Esophagus mucosa (tissue), 1 donor: ENCODE results near the gene RAB4B. TPM values are rescaled to one million over a fixed set of nuclear protein-coding genes. Genes with fewer than 3 reads are reported as not detected.
A peak's percentile ranks its signal among the peaks of the same experiment; 100 is the strongest.
"Not testable (repeated sequence)": the region's sequence is repeated elsewhere in the genome, so short reads cannot be mapped to it uniquely, and the experiment has no call there.

Experiments
- ATAC-seq: fragments of 200-7000 bp; cut with Tn5 transposase; one replicate; pipeline ENCODE4 v1.9.1; 2020
- total RNA-seq: library from RNA; stranded (reverse); gene quantifications from one replicate; pipeline ENCODE4 v1.2.4, GENCODE V29; 2023
- donor health status: DM: yes; HTN: yes; CAD: no.

RAB4B gene
- 17.8 TPM for total RNA-seq

- ATAC-seq: peak; percentile 96
These were observed at the start of gene RAB4B for GRCh38 chr19:40777937-40778705. Gene RAB4B (plus strand): TSS chr19:40778247. CDS start chr19:40778376, 129 bp downstream.

DNA sequence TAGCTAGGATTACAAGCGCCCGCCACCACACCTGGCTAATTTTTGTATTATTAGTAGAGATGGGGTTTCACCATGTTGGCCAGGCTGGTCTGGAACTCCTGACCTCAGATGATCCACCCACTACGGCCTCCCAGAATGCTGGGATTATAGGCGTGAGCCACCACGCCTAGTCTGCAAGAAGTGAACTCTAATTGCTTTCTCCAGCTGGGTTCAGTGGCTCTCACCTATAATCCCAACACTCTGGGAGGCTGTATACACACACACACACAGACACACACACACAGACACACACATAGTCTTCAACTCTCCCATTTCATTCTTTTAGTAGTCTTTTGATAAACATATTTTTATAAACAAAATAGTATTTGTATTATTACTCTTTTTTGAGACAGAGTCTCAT, 48.0 kb upstream of the RAB4B start:
- ATAC-seq: not testable (repeated sequence)

DNA sequence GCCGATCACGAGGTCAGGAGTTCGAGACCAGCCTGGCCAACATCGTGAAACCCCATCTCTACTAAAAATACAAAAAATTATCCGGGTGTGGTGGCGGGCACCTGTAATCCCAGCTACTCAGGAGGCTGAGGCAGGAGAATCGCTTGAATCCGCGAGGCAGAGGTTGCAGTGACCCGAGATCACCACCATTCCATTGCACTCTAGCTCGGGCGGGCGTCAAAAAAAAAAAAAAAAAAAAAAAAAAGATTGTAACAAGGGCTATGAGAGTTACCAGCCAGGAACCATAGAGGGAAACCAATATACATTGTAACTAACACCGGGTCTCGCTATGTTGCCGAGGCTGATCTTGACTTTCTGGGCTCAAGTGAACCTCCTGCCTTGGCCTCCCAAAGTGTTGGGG, 45.7 kb upstream of the RAB4B start:
- ATAC-seq: not testable (repeated sequence)

- no peak for ATAC-seq
These were observed 44.9 kb upstream of the RAB4B start for GRCh38 chr19:40733149-40733548.

DNA sequence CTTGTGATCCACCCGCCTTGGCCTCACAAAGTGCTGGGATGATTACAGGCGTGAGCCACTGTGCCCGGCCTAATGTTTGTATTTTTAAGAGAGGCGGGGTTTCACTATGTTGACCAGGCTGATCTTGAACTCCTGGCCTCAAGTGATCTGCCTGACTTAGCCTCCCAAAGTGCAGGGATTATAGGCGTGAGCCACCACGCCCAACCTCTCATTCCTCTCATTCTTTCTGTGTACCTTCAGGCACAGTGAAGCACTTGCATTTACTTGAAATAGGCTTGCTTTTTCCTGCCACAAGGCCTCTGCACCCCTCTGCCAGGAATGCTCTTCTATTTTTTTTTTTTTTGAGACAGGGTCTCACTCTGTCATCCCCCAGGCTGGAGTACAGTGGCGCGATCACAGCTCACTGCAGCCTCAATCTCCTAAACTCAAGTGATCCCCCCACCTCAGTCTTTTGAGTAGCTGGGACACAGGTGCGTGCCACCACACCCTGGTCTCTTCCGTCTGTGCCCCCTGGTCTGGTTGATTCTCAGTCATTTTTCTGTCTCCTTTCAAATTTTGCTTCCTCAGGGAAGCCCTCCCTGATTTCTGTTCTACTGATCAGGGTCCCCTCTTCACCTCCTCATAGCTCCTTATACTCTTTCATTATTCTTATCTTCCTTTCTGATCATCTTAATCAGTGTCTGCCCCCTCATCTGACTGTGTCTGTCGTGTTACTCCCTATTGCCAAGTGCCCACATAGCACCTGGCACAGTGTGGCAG, 42.9 kb upstream of the RAB4B start:
- ATAC-seq: peak; percentile 30

GRCh38 chr19:40736661-40737060, 41.4 kb upstream of the RAB4B start:
- no peak for ATAC-seq

DNA sequence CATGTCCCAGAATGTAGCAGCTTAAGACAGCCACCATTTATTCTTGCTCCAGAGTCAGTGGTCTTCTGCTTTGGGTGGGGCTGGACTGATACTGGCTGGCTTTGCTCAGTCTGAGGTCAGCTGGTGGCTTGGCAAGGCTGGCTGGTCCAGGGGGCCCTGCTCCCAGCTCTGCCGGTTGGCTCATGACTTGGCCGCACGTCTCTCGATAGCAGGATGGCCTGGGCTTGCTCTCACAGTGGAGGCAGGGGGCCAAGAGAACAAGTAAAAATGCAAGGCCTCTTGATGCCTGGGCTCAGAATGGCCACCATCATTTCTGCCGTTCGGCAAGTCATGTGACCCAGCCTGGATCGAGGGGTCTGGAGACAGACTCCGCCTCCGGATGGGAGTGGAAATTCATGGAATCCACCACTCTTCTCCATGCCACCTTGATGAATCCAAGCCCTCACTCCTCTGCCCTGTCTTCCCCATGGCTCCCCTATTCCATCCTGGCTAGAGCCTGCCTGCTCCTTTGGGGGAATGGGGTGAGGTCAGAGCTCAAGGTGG, 40.9 kb upstream of the RAB4B start:
- no peak for ATAC-seq

DNA sequence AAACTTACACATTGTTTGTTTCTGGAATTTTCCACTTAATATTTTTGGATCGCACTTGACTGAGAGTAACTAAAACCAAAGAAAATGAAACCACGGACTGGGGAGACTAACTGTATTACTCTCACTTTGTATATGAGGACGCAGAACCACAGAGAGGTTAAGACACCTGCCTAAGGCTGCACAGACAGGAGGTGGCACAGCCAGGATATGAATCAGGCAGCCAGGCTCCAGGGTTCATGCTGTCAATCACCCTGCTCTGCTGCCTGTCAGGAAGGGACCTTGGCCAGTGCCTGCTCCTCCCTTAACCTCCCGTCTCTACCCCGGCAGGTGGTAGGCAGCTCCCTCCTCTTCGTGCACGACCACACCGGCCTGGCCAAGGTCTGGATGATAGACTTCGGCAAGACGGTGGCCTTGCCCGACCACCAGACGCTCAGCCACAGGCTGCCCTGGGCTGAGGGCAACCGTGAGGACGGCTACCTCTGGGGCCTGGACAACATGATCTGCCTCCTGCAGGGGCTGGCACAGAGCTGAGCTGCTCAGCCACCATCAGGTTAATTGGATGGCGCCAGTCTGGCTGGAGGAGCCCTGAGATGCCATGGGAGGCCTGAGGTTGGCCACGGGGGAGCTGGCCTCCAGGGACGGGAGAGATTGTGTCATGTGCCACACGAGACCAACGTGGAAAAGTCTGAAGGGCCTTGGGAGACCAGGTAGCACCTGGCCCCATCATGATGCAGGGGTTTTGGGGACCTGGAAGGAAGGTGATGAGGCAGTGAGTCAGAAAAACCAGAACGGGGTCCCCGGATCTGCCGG, 38.8 kb upstream of the RAB4B start:
- ATAC-seq: no peak

- no peak for ATAC-seq
These were observed 38.0 kb upstream of the RAB4B start for GRCh38 chr19:40739871-40740703.

GRCh38 chr19:40740747-40741146, 37.3 kb upstream of the RAB4B start:
- peak; percentile 1 for ATAC-seq

GRCh38 chr19:40741527-40742390, 36.3 kb upstream of the RAB4B start:
- ATAC-seq: peak; percentile 6

DNA sequence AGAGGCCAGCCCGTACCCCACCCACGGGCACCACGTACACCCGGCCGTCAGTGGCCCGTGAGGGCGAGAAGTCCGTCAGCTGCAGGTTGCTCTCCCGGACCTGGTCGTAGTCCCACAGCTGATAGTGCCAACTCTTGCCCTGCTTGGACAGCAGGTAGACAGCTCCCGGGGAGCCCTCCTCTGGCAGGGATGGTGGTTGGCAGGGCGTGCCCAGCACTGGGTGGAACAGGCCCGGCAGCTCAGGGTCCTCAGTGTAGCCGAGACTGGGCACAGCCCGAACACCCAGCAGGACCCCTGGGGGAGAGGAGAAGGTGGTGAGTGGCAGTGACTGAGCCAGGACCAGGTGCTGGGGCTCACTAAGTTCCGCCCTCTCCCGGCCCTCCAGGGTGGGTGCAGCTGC, 35.6 kb upstream of the RAB4B start:
- ATAC-seq: peak; percentile 12

DNA sequence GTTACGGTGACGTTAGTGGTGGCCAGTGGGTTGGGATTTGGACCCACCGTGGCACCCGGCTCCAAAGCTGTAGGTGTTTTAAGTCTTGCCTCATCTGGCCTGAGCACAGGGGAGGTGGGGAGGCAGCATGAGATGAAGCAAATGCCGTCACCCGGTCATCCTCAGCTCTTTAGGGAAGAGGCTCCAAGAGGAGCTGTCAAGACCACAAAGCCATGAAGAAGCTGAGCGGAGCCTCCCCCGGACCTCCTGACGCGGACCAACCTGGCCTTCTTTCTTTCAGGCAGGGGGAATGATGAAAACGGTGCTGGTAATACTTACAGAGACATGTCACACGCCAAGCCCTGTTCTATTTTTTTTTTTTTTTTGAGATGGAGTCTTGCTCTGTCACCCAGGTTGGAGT, 35.2 kb upstream of the RAB4B start:
- ATAC-seq: no peak

- peak; percentile 0 for ATAC-seq
These were observed 34.1 kb upstream of the RAB4B start for GRCh38 chr19:40743926-40744325.

- no peak for ATAC-seq
These were observed 33.3 kb upstream of the RAB4B start for GRCh38 chr19:40744554-40745401.

GRCh38 chr19:40745402-40745780, 32.7 kb upstream of the RAB4B start:
- no peak for ATAC-seq

DNA sequence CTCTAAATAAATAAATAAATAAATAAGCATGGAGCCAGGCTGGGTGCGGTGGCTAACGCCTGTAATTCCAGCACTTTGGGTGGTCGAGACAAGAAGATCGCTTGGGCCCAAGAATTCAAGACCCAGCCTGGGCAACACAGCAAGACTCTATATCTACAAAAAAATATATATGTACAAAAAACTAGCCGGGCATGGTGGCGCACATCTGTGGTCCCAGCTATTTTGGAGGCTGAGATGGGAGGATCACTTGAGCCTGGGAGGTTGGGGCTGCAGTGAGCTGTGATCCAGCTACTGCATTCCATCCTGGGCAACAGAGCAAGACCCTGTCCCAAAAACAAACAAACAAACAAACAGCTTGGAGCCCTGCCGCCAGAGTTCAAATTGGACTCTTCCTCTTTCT, 30.5 kb upstream of the RAB4B start:
- ATAC-seq: no peak

DNA sequence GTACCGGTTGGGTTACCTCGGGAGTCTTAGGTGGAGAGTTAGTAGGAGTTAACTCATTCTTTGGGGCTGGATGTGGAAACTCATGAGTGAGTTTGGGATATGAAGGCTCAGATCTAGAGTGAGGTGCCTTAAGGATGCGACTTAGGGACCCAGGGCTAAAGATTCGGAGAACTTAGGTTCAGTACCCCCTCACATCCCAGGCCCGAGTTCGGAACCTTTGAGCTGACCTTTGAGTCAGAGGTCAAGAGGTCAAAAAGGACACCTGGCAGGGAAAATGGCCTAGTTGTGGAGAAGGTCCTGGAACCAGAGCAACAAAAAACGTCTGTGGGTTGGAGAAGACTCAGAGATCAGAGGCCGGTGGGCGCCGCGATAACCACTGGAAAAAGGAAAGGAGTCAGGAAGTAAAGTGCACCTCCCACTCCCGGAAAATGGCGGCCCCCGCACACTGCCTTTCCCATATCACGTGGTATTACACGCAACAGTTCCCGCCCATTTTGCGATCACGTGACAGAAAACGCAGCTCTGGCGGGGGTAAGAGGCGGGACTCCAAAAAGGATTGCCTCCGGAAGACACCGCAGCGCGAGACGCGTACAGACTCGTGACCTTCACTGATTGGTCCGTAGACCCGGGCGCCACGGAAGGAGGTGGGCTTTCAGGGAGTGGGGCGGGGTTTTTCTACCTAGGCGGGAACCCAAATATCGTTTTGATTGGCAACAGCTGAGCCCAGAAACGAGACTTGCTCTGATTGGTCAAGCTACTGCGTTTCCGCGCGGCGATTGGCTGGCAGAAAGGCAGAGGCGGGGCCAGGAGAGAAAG, 27.8 kb upstream of the RAB4B start, which contains the start of gene ACTMAP:
Gene ACTMAP, minus strand, starts transcription at position 420 of the 816 bp plus-strand sequence. CDS start 674 bp downstream, outside the sequence.
- peak; percentile 95 for ATAC-seq
